MCF 10A (cell line): ENCODE results near the gene HDAC10. TPM values are rescaled to one million over a fixed set of nuclear protein-coding genes. Genes with fewer than 3 reads are reported as not detected.

Experiments used
- BruUV-seq: library from RNA; stranded (reverse); fragments of 400-500 nt; replicated peaks from 2 replicates; lab custom pipeline; 2021; lab: Mats Ljungman, UMichigan
- CTCF ChIA-PET: fragments of 300-600 bp; sonication (Branson Sonifier 250); formaldehyde crosslinking; extraction: SDS; loops from one replicate; lab custom pipeline; 2021; ENCODE audit warnings: antibody characterized with exemption, inconsistent platforms; lab: Yijun Ruan, JAX
- POLR2A ChIA-PET: fragments of 300-600, 350-650 bp; sonication (Branson Sonifier 250); formaldehyde crosslinking; extraction: SDS; loops from one replicate; lab custom pipeline; 2020; ENCODE audit warnings: antibody characterized with exemption, inconsistent platforms; lab: Yijun Ruan, JAX
- DNase-seq: peaks from one replicate; pipeline ENCODE4 v3.0.0-alpha.2; 2018; ENCODE audit not compliant: unreplicated experiment
- H3K27ac Mint-ChIP-seq: one replicate; pipeline ENCODE4 v1.8.0; 2022; ENCODE audit warnings: mild to moderate bottlenecking, low read depth, mixed read lengths; ENCODE audit not compliant: unreplicated experiment
- H3K27me3 Mint-ChIP-seq: one replicate; pipeline ENCODE4 v1.8.0; 2022; ENCODE audit warnings: mixed read lengths; ENCODE audit not compliant: insufficient read depth, unreplicated experiment
- H3K36me3 Mint-ChIP-seq: one replicate; pipeline ENCODE4 v1.8.0; 2022; ENCODE audit warnings: mild to moderate bottlenecking, moderate library complexity, mixed read lengths; ENCODE audit not compliant: insufficient read depth, unreplicated experiment
- H3K4me1 Mint-ChIP-seq: one replicate; pipeline ENCODE4 v1.8.0; 2022; ENCODE audit warnings: mixed read lengths; ENCODE audit not compliant: insufficient read depth, unreplicated experiment
- H3K4me3 Mint-ChIP-seq: one replicate; pipeline ENCODE4 v1.8.0; 2022; ENCODE audit warnings: mild to moderate bottlenecking, moderate library complexity, mixed read lengths; ENCODE audit not compliant: unreplicated experiment
- H3K9me3 Mint-ChIP-seq: one replicate; pipeline ENCODE4 v1.8.0; 2022; ENCODE audit warnings: mixed read lengths; ENCODE audit not compliant: unreplicated experiment
- CTCF ChIP-seq: fragments of 200-600 bp; IDR thresholded peaks from one replicate; pipeline ENCODE4 v1.8.0; 2022; ENCODE audit warnings: antibody characterized with exemption, mild to moderate bottlenecking; ENCODE audit not compliant: unreplicated experiment
- intact Hi-C: fragments of 100-400 bp; cut with micrococcal nuclease; formaldehyde crosslinking; loops from 2 replicates; pipeline ENCODE4 v1.14.1; 2022
- total RNA-seq: library from RNA; stranded (reverse); gene quantifications from 2 replicates; pipeline ENCODE4 v1.2.3, GENCODE V29; 2022

The HDAC10 gene
- total RNA-seq, 1 experiment from 2014 or later = 27.5 TPM

GRCh38 chr22:50287731-50288130, 36.7 kb upstream of the HDAC10 start:
- intact Hi-C loops = no loop called here
- no TSS peak for BruUV-seq
- H3K27me3 Mint-ChIP-seq = no peaks in the 10 kb centered on the region
- no peaks in the 10 kb centered on the region for H3K9me3 Mint-ChIP-seq
- peaks cover 63% of the 10 kb centered on the region for H3K36me3 Mint-ChIP-seq
- H3K4me3 Mint-ChIP-seq = no peak overlapping the region
- no peak for DNase-seq
- ChIA-PET CTCF (no interaction called here), POLR2A (no interaction called here)
- H3K4me1 Mint-ChIP-seq = peaks cover 4% of the 10 kb centered on the region
- no peak for TF ChIP-seq CTCF
- no peak overlapping the region for H3K27ac Mint-ChIP-seq

GRCh38 chr22:50286701-50287318, 35.7 kb upstream of the HDAC10 start:
- H3K36me3 Mint-ChIP-seq = peaks cover 68% of the 10 kb centered on the region
- H3K4me3 Mint-ChIP-seq = no peak overlapping the region
- TF ChIP-seq CTCF = no peak
- CTCF ChIA-PET = no interaction called here
- peaks cover 4% of the 10 kb centered on the region for H3K4me1 Mint-ChIP-seq
- POLR2A ChIA-PET = interaction anchor here (1.9 kb wide), 1 partner anchor 15 kb away, joined by 4 read pairs; no protein-coding TSS in a partner anchor
- H3K27me3 Mint-ChIP-seq = no peaks in the 10 kb centered on the region
- BruUV-seq = no TSS peak
- no peak for DNase-seq
- no peaks in the 10 kb centered on the region for H3K9me3 Mint-ChIP-seq
- intact Hi-C loops = no loop called here
- H3K27ac Mint-ChIP-seq = no peak overlapping the region

GRCh38 chr22:50286275-50286674, 35.2 kb upstream of the HDAC10 start:
- no peak for DNase-seq
- Mint-ChIP-seq H3K4me1 (peaks cover 4% of the 10 kb centered on the region), H3K9me3 (no peaks in the 10 kb centered on the region), H3K36me3 (peaks cover 70% of the 10 kb centered on the region), H3K4me3 (no peak overlapping the region), H3K27ac (no peak overlapping the region), H3K27me3 (no peaks in the 10 kb centered on the region)
- CTCF ChIA-PET = no interaction called here
- POLR2A ChIA-PET = interaction anchor here (1.9 kb wide), 1 partner anchor 14 kb away, joined by 4 read pairs; no protein-coding TSS in a partner anchor
- TF ChIP-seq CTCF = no peak
- intact Hi-C loops = no loop called here
- BruUV-seq = no TSS peak

GRCh38 chr22:50285568-50286229, 34.6 kb upstream of the HDAC10 start:
- Mint-ChIP-seq H3K4me3 (no peak overlapping the region), H3K36me3 (peaks cover 76% of the 10 kb centered on the region), H3K9me3 (no peaks in the 10 kb centered on the region), H3K27me3 (no peaks in the 10 kb centered on the region), H3K27ac (no peak overlapping the region), H3K4me1 (peaks cover 4% of the 10 kb centered on the region)
- ChIA-PET POLR2A (interaction anchor here (1.9 kb wide), 1 partner anchor 14 kb away, joined by 4 read pairs; no protein-coding TSS in a partner anchor), CTCF (interaction anchor here (0.6 kb wide), 1 partner anchor 35 kb away, joined by 3 read pairs; no protein-coding TSS in a partner anchor)
- intact Hi-C loops = no loop called here
- DNase-seq = no peak
- no peak for TF ChIP-seq CTCF
- BruUV-seq = no TSS peak
